NCI-H774 (cell line): ENCODE measurements around the gene NAV3.
"Not testable (repeated sequence)": the region's sequence is repeated elsewhere in the genome, so short reads cannot be mapped to it uniquely, and the experiment has no call there.

Source experiments
- DNase-seq: peaks from one replicate; lab custom pipeline; 2025; lab: John Stamatoyannopoulos, UW

NAV3 gene

DNA sequence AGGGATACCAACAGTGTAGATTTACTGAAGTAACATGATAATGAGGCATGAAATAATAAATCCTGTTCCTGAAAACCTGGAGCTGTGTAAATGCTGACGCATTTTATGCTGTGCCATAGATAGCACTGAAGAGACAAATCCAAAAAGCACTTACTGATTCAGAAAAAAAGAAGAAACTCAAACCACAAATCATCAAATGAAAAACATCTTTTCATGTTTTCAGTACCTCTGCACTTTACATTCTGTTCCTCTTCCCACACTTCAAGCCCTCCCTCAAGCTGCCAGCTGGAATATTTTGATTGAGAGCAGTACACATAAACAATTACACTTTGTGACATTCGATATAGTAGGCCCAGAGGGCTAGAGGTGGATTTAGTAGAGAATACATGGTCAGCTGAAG lies 362.3 kb downstream of the NAV3 start:
- DNase-seq: no peak

DNA sequence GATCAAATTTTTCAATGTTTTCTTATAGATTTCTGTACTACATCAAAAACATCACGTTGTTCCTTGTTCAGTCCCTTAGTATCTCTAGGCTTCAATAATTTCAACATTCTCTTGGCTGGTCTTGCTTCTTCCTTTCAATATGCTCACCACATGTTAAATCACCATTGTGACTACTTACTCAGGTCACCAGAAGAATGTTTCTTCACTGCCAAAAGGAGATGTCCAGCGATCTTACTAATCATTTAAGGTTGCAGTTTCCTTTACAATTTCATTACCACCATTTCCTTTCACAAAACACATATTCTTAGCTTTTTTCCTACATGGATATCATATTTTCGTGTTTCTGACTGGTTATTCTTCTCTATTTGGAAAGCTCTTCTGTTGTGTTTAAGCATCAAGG lies 363.8 kb downstream of the NAV3 start:
- no peak for DNase-seq

DNA sequence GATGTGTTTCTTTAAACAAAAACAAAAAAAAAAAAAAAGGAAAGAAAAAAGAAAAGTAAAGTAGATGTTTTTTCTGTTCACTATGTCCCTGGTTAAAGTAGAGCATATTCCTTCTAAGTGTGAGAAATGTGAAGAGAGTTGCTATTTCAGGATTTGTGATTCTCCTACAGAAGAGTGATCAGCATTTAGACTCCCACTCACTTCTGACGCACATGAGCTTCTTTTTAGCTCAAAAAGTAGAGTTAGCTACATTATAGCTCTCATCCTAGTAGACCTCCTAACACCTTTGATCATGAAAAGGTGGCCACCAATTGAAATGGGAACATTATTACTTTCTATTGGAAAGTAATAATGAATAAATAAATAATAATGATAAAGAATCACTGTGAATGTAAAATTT lies 368.2 kb downstream of the NAV3 start:
- no peak for DNase-seq

GRCh38 chr12:78199926-78200325 lies 369.2 kb downstream of the NAV3 start:
- DNase-seq: no peak

GRCh38 chr12:78204926-78205325 lies 374.2 kb downstream of the NAV3 start:
- DNase-seq: no peak

DNA sequence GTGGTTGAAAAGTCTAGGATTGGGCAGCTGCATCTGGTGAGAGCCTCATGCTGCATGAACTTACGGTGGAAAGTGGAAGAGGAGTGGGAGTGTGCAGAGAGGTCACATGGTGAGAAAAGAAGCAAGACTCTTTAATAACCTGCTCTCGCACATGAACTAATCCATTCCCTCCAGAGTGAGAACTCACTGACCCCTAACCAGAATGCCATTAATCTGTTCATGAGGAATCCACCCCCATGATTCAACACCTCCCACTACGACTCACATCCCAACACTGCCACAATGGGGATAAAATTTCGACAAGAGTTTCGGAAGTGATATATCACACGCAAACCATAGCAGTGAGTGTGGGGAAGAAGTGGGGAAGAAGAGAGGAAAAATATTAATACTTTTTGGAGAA lies 377.4 kb downstream of the NAV3 start:
- no peak for DNase-seq

- DNase-seq: peak; percentile 96
These were observed 379.3 kb downstream of the NAV3 start for GRCh38 chr12:78209846-78210505.

GRCh38 chr12:78210506-78210860 lies 379.8 kb downstream of the NAV3 start:
- no peak for DNase-seq

DNA sequence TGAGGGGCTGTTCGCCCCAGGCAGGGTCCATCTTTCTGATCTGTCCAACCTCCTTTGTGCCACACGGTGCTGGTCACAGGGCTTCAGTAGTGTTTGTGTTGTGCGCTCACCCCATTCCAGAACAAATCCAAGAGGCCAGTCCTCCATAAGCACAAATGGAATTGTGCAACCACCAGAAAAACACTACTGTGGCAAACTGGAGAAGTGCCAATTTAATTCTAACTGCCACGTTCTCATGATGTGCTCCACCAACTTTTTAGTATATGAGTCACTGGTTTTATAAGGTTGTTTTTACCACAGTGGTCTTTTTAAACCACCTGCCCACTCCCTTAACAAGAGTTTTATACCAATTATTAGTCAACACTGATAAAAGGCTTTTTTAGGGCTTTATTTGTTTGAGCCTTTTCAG lies 380.2 kb downstream of the NAV3 start:
- DNase-seq: peak; percentile 62

DNA sequence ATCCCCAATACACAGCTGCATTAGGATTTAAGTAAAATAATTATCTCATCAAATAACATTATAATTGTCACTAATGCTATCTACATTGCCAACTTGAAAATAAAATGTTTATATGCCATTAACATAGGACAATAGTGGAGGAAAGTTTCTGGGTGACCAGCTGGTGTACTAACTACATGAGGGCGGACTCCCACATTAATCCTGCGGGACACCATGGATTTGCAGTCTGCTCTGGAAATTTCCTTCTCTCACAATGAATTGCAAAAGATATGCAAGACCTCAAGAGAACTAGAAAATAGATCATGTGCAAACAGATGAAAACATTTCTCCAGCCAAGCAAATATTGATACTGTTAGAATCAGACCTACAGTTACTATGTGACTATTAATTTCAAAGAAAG lies 390.1 kb downstream of the NAV3 start:
- DNase-seq: no peak

GRCh38 chr12:78224154-78224553 lies 393.5 kb downstream of the NAV3 start:
- DNase-seq: no peak

GRCh38 chr12:78226763-78227162 lies 396.1 kb downstream of the NAV3 start:
- DNase-seq: no peak

- peak; percentile 21 for DNase-seq
These were observed 399.0 kb downstream of the NAV3 start for GRCh38 chr12:78229591-78230101.

- no peak for DNase-seq
These were observed 402.1 kb downstream of the NAV3 start for GRCh38 chr12:78232756-78233155.

GRCh38 chr12:78236264-78236663 lies 405.6 kb downstream of the NAV3 start:
- DNase-seq: no peak

- no peak for DNase-seq
These were observed 408.9 kb downstream of the NAV3 start for GRCh38 chr12:78239544-78239943.

- DNase-seq: no peak
These were observed 410.1 kb downstream of the NAV3 start for GRCh38 chr12:78240827-78241226.

DNA sequence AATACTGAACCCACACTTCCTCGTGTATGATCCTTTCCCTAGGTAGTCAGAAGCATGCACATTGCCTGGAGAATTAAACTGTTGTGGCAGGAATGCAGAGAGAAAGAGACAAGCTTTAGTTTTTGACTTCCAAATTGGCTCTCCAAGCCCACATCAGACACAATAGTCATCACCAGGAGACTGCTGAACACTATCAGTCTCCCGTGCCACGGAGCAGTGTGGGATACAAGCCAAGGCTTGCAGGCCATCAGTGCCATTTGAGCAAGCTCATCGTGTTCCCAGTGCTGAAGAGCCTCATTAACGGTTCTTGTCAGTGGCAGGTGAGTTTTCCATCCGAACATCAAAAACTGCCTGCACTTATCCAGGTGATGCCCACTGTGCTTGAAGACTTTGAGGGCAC lies 410.8 kb downstream of the NAV3 start:
- peak; percentile 65 for DNase-seq

DNA sequence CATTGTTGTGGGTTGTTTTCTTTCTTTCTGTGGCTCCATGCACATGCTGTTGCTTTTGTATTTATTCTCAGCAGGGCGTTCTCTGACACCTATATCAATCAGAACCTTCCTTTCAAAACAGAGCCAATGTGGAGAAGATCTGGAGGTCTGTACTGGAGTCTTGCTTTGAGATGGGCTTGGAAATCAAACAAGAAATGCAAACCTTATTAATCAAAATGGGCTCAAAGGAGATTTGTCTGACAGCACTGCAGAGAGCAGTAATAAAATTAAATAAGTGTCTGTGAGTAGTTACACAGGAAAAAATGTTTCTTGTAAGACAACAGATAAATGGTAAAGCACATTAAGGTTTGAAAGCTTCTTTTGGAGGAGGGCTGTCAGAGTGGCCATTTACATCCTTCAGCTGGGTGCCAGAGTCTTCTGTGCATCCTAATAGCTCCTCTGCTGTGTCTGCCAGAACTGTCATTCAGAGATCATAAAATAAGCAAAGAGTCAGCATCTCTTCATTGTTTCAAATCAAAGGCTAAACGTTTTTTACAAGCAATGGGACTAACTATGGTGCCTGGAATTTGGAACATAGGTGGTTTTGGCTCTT lies 414.3 kb downstream of the NAV3 start:
- DNase-seq: no peak

- no peak for DNase-seq
These were observed 417.6 kb downstream of the NAV3 start for GRCh38 chr12:78248321-78248720.

DNA sequence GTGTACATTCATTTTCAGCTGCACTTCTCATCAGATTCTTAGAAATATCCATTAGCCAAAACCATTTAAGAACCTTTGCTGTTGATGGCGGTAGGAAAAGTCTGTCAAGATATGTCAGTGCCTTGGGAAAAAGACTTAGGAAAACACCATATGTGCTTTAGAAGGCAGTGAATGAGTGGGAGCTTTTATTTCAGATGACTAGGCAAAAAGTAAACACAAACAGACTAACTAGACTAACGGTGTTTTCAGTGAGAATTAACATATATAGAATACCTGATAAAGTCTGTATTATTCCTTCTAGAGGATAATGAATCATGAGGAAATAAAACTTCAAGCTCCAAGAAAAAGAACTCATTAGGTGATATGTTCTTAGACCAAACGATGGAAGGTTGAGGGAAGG lies 418.9 kb downstream of the NAV3 start:
- no peak for DNase-seq

GRCh38 chr12:78257662-78258061 lies 427.0 kb downstream of the NAV3 start:
- not testable (repeated sequence) for DNase-seq

DNA sequence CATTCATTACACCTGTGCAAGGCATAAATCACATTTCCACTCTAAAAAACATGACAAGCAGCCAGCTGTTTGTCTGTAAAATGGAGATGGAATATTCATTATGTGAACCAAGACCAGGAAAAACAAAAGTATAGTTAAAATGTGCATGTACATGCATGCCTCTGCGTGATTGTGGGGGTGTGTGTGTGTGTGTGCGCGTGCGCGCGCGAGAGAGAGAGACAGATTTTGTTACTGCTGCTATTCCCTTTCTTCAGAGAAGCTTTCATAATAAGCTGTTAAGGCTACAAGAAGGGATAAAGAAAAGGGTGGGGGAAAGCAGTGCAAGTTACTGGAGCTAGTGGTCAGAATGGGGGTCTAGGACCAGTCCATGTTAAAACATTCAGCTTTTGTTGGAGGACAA lies 430.3 kb downstream of the NAV3 start:
- DNase-seq: no peak

DNA sequence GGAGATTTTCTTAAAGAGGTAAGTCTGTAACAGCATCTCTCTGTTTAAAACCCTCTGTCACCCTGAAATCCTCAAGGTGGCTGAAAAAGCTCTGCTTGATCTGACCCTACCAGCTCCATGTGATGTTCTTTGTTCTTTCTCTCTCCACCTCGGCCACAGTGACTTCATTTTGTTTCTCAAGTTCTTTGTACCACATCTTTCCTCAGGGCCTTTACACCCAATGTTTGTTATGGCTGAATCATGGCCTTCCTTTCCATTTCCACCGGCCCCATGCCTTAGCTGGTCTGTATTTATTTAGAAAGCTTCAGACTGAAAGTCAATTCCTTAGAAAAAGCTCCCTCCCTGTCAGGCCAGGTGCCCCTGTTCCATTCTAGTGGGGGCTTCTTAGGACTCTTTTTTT lies 431.2 kb downstream of the NAV3 start:
- no peak for DNase-seq
